GM10248 (cell line): ENCODE data around the gene GIGYF2.
"Not testable (repeated sequence)": the region's sequence is repeated elsewhere in the genome, so short reads cannot be mapped to it uniquely, and the experiment has no call there.

Experiments used
- CTCF ChIA-PET: fragments of 300-600 bp; sonication (Branson Sonifier 250); formaldehyde crosslinking; extraction: SDS; loops from one replicate; lab custom pipeline; 2021; ENCODE audit warnings: antibody characterized with exemption; lab: Yijun Ruan, JAX
- POLR2A ChIA-PET: fragments of 350-650 bp; sonication (Branson Sonifier 250); formaldehyde crosslinking; extraction: SDS; loops from one replicate; lab custom pipeline; 2020; ENCODE audit warnings: antibody characterized with exemption; lab: Yijun Ruan, JAX
- DNase-seq: peaks from one replicate; pipeline ENCODE4 v3.0.0; 2012; ENCODE audit errors: extremely low spot score
- TF ChIP-seq, protein P1 (sequence below): IDR thresholded peaks from 2 replicates; pipeline ENCODE4 v1.5.1; 2012; ENCODE audit warnings: mild to moderate bottlenecking, low read depth; ENCODE audit errors: extremely low read depth, missing control alignments, control extremely low read depth

Gene GIGYF2

DNA sequence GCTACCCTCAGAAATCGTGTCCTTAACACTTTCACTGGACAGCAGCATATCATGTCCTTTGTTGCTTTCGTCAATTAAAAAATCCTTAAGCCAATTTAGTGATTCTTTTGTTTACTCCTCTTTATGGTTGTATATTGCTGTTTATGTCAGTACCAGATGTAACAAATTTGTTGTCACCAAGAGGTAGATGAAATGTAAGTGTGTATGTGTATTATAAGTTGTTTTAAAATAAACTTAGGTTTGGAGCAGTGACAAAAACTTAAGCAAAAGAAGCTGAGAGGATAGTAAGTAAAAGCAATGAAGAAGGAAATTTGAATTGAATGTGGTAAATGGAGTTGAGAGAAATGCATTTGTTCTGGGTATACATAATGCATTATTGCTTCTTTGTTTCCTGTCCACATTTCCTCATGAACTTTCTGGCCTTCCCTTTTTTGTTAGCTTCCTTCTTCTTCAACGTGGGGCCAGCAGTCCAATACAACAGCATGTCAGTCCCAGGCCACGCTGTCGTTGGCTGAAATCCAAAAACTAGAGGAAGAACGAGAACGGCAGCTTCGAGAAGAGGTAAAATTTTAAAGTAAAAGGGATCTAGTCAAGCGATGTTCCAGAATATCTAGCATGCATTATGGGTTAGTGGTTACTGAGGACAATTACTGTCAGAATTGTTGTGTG, 142.4 kb downstream of the GIGYF2 start:
- CTCF ChIA-PET, result interaction anchor here (2.2 kb wide), 1 partner anchor 13 kb away, joined by 6 read pairs; no protein-coding TSS in a partner anchor
- TF ChIP-seq, protein P1, sequence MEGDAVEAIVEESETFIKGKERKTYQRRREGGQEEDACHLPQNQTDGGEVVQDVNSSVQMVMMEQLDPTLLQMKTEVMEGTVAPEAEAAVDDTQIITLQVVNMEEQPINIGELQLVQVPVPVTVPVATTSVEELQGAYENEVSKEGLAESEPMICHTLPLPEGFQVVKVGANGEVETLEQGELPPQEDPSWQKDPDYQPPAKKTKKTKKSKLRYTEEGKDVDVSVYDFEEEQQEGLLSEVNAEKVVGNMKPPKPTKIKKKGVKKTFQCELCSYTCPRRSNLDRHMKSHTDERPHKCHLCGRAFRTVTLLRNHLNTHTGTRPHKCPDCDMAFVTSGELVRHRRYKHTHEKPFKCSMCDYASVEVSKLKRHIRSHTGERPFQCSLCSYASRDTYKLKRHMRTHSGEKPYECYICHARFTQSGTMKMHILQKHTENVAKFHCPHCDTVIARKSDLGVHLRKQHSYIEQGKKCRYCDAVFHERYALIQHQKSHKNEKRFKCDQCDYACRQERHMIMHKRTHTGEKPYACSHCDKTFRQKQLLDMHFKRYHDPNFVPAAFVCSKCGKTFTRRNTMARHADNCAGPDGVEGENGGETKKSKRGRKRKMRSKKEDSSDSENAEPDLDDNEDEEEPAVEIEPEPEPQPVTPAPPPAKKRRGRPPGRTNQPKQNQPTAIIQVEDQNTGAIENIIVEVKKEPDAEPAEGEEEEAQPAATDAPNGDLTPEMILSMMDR, result no peak
- no peak for DNase-seq
- POLR2A ChIA-PET, result no interaction called here

GRCh38 chr2:232842689-232843088, 145.6 kb downstream of the GIGYF2 start:
- ChIA-PET POLR2A (no interaction called here), CTCF (interaction anchor here (0.8 to 1.6 kb wide), 8 partner anchors 10 to 408 kb away, joined by 3 to 5 read pairs (median 4); partner anchors contain the start of gene ATG16L1)
- DNase-seq, result no peak
- TF ChIP-seq, protein P1, result no peak

DNA sequence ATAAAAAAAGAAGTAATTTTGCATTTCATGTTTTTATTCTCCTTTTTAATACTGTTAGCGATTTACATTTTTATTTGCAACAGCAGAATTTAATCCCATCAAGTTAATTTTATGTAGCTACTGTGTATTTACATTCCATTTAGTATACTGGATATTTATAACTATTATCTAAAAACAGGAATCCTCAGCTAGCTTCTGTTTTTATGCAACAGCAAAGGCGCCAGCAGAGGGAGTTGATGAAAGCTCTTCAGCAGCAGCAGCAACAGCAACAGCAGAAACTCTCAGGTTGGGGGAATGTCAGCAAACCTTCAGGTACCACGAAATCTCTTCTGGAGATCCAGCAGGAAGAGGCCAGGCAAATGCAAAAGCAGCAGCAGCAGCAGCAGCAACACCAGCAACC, 146.7 kb downstream of the GIGYF2 start:
- no peak for DNase-seq
- POLR2A ChIA-PET, result no interaction called here
- CTCF ChIA-PET, result interaction anchor here (1.0 to 1.5 kb wide), 3 partner anchors 9 to 211 kb away, joined by 3 to 4 read pairs (median 4); no protein-coding TSS in a partner anchor
- TF ChIP-seq, protein P1, result no peak

GRCh38 chr2:232846055-232846454, 148.9 kb downstream of the GIGYF2 start:
- CTCF ChIA-PET, result interaction anchor here (1.7 kb wide), 1 partner anchor 183 kb away, joined by 4 read pairs; no protein-coding TSS in a partner anchor
- DNase-seq, result no peak
- TF ChIP-seq, protein P1, result no peak
- POLR2A ChIA-PET, result no interaction called here

GRCh38 chr2:232850039-232850438, 152.9 kb downstream of the GIGYF2 start:
- POLR2A ChIA-PET, result no interaction called here
- TF ChIP-seq, protein P1, result no peak
- CTCF ChIA-PET, result interaction anchor here (1.1 to 1.8 kb wide), 4 partner anchors 9 to 401 kb away, joined by 3 to 6 read pairs (median 4); partner anchors contain the start of gene ATG16L1
- no peak for DNase-seq

DNA sequence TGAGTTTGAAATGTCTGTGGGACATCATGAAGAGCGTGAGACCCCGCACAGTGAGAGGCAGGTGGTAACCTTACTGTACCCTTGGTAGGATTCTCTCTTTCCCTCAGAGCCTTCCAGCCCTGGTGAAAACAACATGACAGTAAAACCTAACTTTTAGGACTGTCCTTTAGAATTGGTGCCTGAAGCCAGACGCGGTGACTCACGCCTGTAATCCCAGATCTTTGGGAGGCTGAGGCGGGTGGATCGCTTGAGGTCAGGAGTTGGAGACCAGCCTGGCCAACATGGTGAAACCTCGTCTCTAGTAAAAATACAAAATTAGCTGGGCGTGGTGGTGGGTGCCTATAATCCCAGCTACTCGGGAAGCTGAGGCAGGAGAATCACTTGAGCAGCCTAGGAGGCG, 154.9 kb downstream of the GIGYF2 start:
- DNase-seq, POLR2A ChIA-PET: not testable (repeated sequence)
- CTCF ChIA-PET, result interaction anchor here (0.9 to 5.2 kb wide), 11 partner anchors 9 to 402 kb away, joined by 3 to 34 read pairs (median 4); partner anchors contain the start of gene INPP5D

DNA sequence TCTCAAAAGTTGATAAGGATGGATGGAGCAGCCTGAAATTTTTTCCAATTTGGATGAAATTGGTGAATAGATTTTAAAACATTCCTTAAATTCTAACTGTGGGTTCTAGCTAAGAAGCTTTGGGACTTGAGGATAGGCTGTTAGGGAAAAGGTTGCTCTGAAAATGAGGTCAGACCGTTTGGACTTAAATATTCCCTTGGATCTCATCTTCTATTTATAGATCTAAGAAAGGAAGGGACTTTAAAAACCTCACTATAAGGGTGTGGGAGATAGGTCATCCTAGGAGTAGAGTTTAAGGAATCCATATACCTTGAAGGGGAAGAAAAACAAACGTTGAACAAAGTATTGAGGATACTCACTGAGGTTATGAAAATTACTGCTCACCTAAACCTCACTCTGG, 155.5 kb downstream of the GIGYF2 start:
- CTCF ChIA-PET, result interaction anchor here (0.6 to 5.2 kb wide), 15 partner anchors 9 to 402 kb away, joined by 3 to 34 read pairs (median 4); partner anchors contain the start of gene INPP5D
- no peak for DNase-seq

More for the DNA sequence above, 155.5 kb downstream of the GIGYF2 start:
- POLR2A ChIA-PET, result no interaction called here
- TF ChIP-seq, protein P1, result no peak
